GM23338 (cell line): ENCODE results near the gene CERT1. TPM values are rescaled to one million over a fixed set of nuclear protein-coding genes. Genes with fewer than 3 reads are reported as not detected.

Experiments used
- ATAC-seq: fragments of 200-7000 bp; cut with Tn5 transposase; 3 replicates; pipeline ENCODE4 v1.9.1; 2020
- DNase-seq: peaks from one replicate; pipeline ENCODE4 v3.0.0-alpha.2; 2015; ENCODE audit warnings: low spot score
- H2AFZ ChIP-seq: fragments of 200-600 bp; sonication (generic); 2 replicates; pipeline ENCODE4 v1.8.0; 2016; ENCODE audit warnings: antibody characterized with exemption, mild to moderate bottlenecking, moderate library complexity
- H3F3A ChIP-seq: fragments of 200-600 bp; sonication (generic); replicated peaks from 2 replicates; pipeline ENCODE4 v1.8.0; 2017; ENCODE audit warnings: antibody characterized with exemption, mixed run types, low read depth
- H3K27ac ChIP-seq: fragments of 200-600 bp; sonication (generic); 2 replicates; pipeline ENCODE4 v1.6.1; 2016; ENCODE audit warnings: low read depth
- H3K27me3 ChIP-seq: fragments of 200-600 bp; sonication (generic); 2 replicates; pipeline ENCODE4 v1.8.0; 2016; ENCODE audit warnings: mild to moderate bottlenecking, mixed run types, moderate library complexity; ENCODE audit not compliant: insufficient read depth
- H3K36me3 ChIP-seq: fragments of 200-600 bp; sonication (generic); 2 replicates; pipeline ENCODE4 v1.8.0; 2016; ENCODE audit warnings: mild to moderate bottlenecking; ENCODE audit not compliant: insufficient read depth
- H3K4me1 ChIP-seq: fragments of 200-600 bp; sonication (generic); 2 replicates; pipeline ENCODE4 v1.8.0; 2016; ENCODE audit warnings: mild to moderate bottlenecking, moderate library complexity; ENCODE audit not compliant: insufficient read depth
- H3K4me2 ChIP-seq: fragments of 200-600 bp; sonication (generic); 2 replicates; pipeline ENCODE4 v1.7.1; 2017; ENCODE audit warnings: mixed run types
- H3K4me3 ChIP-seq: fragments of 200-600 bp; sonication (generic); 2 replicates; pipeline ENCODE4 v1.6.1; 2016; ENCODE audit warnings: mixed run types
- H3K79me2 ChIP-seq: fragments of 200-600 bp; sonication (generic); replicated peaks from 2 replicates; pipeline ENCODE4 v1.8.0; 2017; ENCODE audit warnings: mild to moderate bottlenecking; ENCODE audit not compliant: insufficient read depth
- H3K9me2 ChIP-seq: fragments of 200-600 bp; sonication (generic); 2 replicates; pipeline ENCODE4 v1.8.0; 2017; ENCODE audit not compliant: insufficient read depth
- H4K20me1 ChIP-seq: fragments of 200-600 bp; sonication (generic); replicated peaks from 2 replicates; pipeline ENCODE4 v1.8.0; 2017; ENCODE audit warnings: mild to moderate bottlenecking; ENCODE audit not compliant: insufficient read depth
- H3K27ac Mint-ChIP-seq: 2 replicates; pipeline ENCODE4 v1.8.0; 2020; ENCODE audit warnings: inconsistent platforms, mild to moderate bottlenecking, moderate library complexity, mixed read lengths
- H3K27me3 Mint-ChIP-seq: 3 replicates; pipeline ENCODE4 v1.8.0; 2022; ENCODE audit warnings: low read depth, mild to moderate bottlenecking, moderate library complexity, mixed read lengths, inconsistent platforms; ENCODE audit not compliant: insufficient read depth, poor library complexity
- H3K36me3 Mint-ChIP-seq: 3 replicates; pipeline ENCODE4 v1.8.0; 2021; ENCODE audit warnings: low read depth, mild to moderate bottlenecking, inconsistent platforms, moderate library complexity, mixed read lengths
- H3K4me1 Mint-ChIP-seq: 3 replicates; pipeline ENCODE4 v1.8.0; 2020; ENCODE audit warnings: mild to moderate bottlenecking, inconsistent platforms, mixed read lengths
- H3K4me3 Mint-ChIP-seq: 3 replicates; pipeline ENCODE4 v1.8.0; 2021; ENCODE audit warnings: moderate library complexity, mild to moderate bottlenecking, inconsistent platforms, mixed read lengths
- H3K9me3 Mint-ChIP-seq: 3 replicates; pipeline ENCODE4 v1.8.0; 2020; ENCODE audit warnings: moderate library complexity, mild to moderate bottlenecking, inconsistent platforms, mixed read lengths
- CREB1 ChIP-seq: fragments of 250-450 bp; sonication (Bioruptor Pico); IDR thresholded peaks from 2 replicates; pipeline ENCODE4 v1.5.0; 2020; ENCODE audit warnings: low read depth, mild to moderate bottlenecking, moderate library complexity
- CTCF ChIP-seq, 2 experiments: fragments of 200-600 bp in 1 of 2; sonication (generic) in 1 of 2; conservative IDR thresholded peaks; 2 replicates each; pipeline versions ENCODE4 v1.5.1 to v1.6.1; 2016 to 2017; ENCODE audit warnings: antibody characterized with exemption in 2 of 2, low read depth in 2 of 2, mild to moderate bottlenecking in 2 of 2, moderate library complexity in 1 of 2
- ETS1 ChIP-seq: IDR thresholded peaks from 2 replicates; pipeline ENCODE4 v1.6.1; 2016; ENCODE audit warnings: antibody characterized with exemption
- EZH2 ChIP-seq: fragments of 200-600 bp; sonication (generic); IDR thresholded peaks from one replicate; pipeline ENCODE4 v1.8.0; 2017; ENCODE audit warnings: antibody characterized with exemption, mild to moderate bottlenecking, low read depth; ENCODE audit not compliant: unreplicated experiment
- EZH2phosphoT487 ChIP-seq: fragments of 200-600 bp; sonication (generic); IDR thresholded peaks from one replicate; pipeline ENCODE4 v1.8.1; 2018; ENCODE audit warnings: antibody characterized with exemption; ENCODE audit not compliant: unreplicated experiment
- JUNB ChIP-seq: IDR thresholded peaks from one replicate; pipeline ENCODE4 v1.6.1; 2016; ENCODE audit warnings: antibody characterized with exemption; ENCODE audit not compliant: unreplicated experiment
- POLR2AphosphoS5 ChIP-seq: IDR thresholded peaks from 2 replicates; pipeline ENCODE4 v1.6.1; 2016; ENCODE audit warnings: antibody characterized with exemption, low read depth
- REST ChIP-seq: IDR thresholded peaks from one replicate; pipeline ENCODE4 v1.6.1; 2018; ENCODE audit warnings: antibody characterized with exemption; ENCODE audit not compliant: unreplicated experiment
- STAT1 ChIP-seq: IDR thresholded peaks from one replicate; pipeline ENCODE4 v1.6.1; 2016; ENCODE audit warnings: antibody characterized with exemption; ENCODE audit not compliant: unreplicated experiment
- ZNF331 ChIP-seq: fragments of 250-450 bp; sonication (Bioruptor Pico); IDR thresholded peaks from 2 replicates; pipeline ENCODE4 v1.5.0; 2020; ENCODE audit warnings: low read depth, mild to moderate bottlenecking, moderate library complexity
- ZNF462 ChIP-seq: fragments of 250-450 bp; sonication (Bioruptor Pico); IDR thresholded peaks from 2 replicates; pipeline ENCODE4 v1.5.0; 2020; ENCODE audit warnings: mild to moderate bottlenecking, moderate library complexity
- polyA plus RNA-seq: library from polyadenylated mRNA; unstranded; fragments of >200 nt; fragmentation: Nextera tagmentation; extraction: Ambion mirVana; gene quantifications from 2 replicates; pipeline ENCODE4 v1.2.1, GENCODE V29; 2016
- total RNA-seq: library from RNA; depleted of rRNA; stranded (reverse); fragments of >200 nt; shearing (Covaris generic); gene quantifications from 2 replicates; pipeline ENCODE4 v1.2.3, GENCODE V29; 2014

The CERT1 gene
- total and polyA plus RNA-seq, 2 experiments from 2014 or later: 36.5 to 40.7 TPM

GRCh38 chr5:75340714-75341478 lies 170.5 kb downstream of the CERT1 start (continued):
- TF ChIP-seq ETS1 (no peak), STAT1 (no peak), EZH2phosphoT487 (no peak), POLR2AphosphoS5 (no peak), ZNF331 (CRISPR knock-in tag) (no peak), JUNB (no peak)

- peaks cover 2% of the 10 kb centered on the region for H3K27me3 Mint-ChIP-seq
- Histone ChIP-seq H3F3A (no peaks in the 10 kb centered on the region), H3K4me3 (peak overlapping the region; percentile 94), H2AFZ (no peak overlapping the region), H4K20me1 (peaks cover 48% of the 10 kb centered on the region), H3K9me2 (no peaks in the 10 kb centered on the region), H3K79me2 (peaks cover 63% of the 10 kb centered on the region), H3K36me3 (peaks cover 7% of the 10 kb centered on the region; the same call in 1 of the 2 replicates), H3K4me2 (peak overlapping the region; percentile 95), H3K27ac (no peak overlapping the region), H3K4me1 (peaks cover 9% of the 10 kb centered on the region; the same call in 1 of the 2 replicates), H3K27me3 (no peaks in the 10 kb centered on the region)
- H3K36me3 Mint-ChIP-seq: peaks cover 32% of the 10 kb centered on the region
- peaks cover 21% of the 10 kb centered on the region for H3K4me1 Mint-ChIP-seq
- peaks cover 7% of the 10 kb centered on the region; the same call in 1 of the 3 replicates for H3K9me3 Mint-ChIP-seq
- ATAC-seq (no peak), DNase-seq (no peak)
- H3K27ac Mint-ChIP-seq: peak overlapping the region; percentile 94; the same call in 1 of the 2 replicates
- H3K4me3 Mint-ChIP-seq: no peak overlapping the region
- TF ChIP-seq ZNF462 (CRISPR knock-in tag): no peak
- no peak for TF ChIP-seq POLR2AphosphoS5
- no peak for TF ChIP-seq CTCF (conservative IDR thresholded peaks at IDR 0.05; ENCODE audit: low read depth in 2 of 2)
- TF ChIP-seq JUNB: no peak
- TF ChIP-seq CREB1 (CRISPR knock-in tag): no peak
- no peak for TF ChIP-seq STAT1
- TF ChIP-seq ZNF331 (CRISPR knock-in tag): no peak
- TF ChIP-seq REST: no peak
- TF ChIP-seq EZH2phosphoT487: no peak
- TF ChIP-seq EZH2: no peak
Observed at GRCh38 chr5:75338408-75338807, 173.0 kb downstream of the CERT1 start.
